HUES6 (cell line): ENCODE measurements around the gene IQSEC3.

Experiments used
- H3K27ac ChIP-seq: 2 replicates; pipeline ENCODE4 v1.7.0; 2013; ENCODE audit warnings: low read depth, mild to moderate bottlenecking, low read length, inconsistent platforms
- H3K27me3 ChIP-seq: 2 replicates; pipeline ENCODE4 v1.6.1; 2013; ENCODE audit warnings: low read length; ENCODE audit not compliant: control insufficient read depth, insufficient read depth
- H3K36me3 ChIP-seq: 2 replicates; pipeline ENCODE4 v1.6.1; 2013; ENCODE audit warnings: low read length; ENCODE audit not compliant: control insufficient read depth, insufficient read depth
- H3K4me1 ChIP-seq: 2 replicates; pipeline ENCODE4 v1.6.1; 2013; ENCODE audit warnings: low read length; ENCODE audit not compliant: control insufficient read depth, insufficient read depth
- H3K4me3 ChIP-seq: 2 replicates; pipeline ENCODE4 v1.5.1; 2013; ENCODE audit warnings: low read depth, low read length
- H3K9ac ChIP-seq: one replicate; pipeline ENCODE4 v1.6.1; 2013; ENCODE audit warnings: mild to moderate bottlenecking, low read length
- H3K9me3 ChIP-seq: 2 replicates; pipeline ENCODE4 v1.6.1; 2013; ENCODE audit warnings: low read depth, low read length; ENCODE audit not compliant: control insufficient read depth, insufficient read depth

Gene IQSEC3

GRCh38 chr12:144650-145284, 78.2 kb downstream of the IQSEC3 start:
- Histone ChIP-seq H3K27me3 (peaks cover 11% of the 10 kb centered on the region), H3K4me1 (peaks cover 45% of the 10 kb centered on the region), H3K9me3 (no peaks in the 10 kb centered on the region), H3K9ac (no peak overlapping the region), H3K27ac (no peak overlapping the region), H3K4me3 (no peak overlapping the region), H3K36me3 (no peaks in the 10 kb centered on the region)

GRCh38 chr12:145369-145960, 78.9 kb downstream of the IQSEC3 start:
- H3K27ac ChIP-seq, result no peak overlapping the region
- no peaks in the 10 kb centered on the region for H3K9me3 ChIP-seq
- H3K4me3 ChIP-seq, result no peak overlapping the region
- peaks cover 5% of the 10 kb centered on the region; the same call in 1 of the 2 replicates for H3K27me3 ChIP-seq
- no peak overlapping the region for H3K9ac ChIP-seq
- H3K4me1 ChIP-seq, result peaks cover 38% of the 10 kb centered on the region
- no peaks in the 10 kb centered on the region for H3K36me3 ChIP-seq

GRCh38 chr12:147242-147641, 80.7 kb downstream of the IQSEC3 start:
- no peaks in the 10 kb centered on the region for H3K27me3 ChIP-seq
- no peaks in the 10 kb centered on the region for H3K9me3 ChIP-seq
- H3K36me3 ChIP-seq, result no peaks in the 10 kb centered on the region
- no peak overlapping the region for H3K9ac ChIP-seq
- H3K4me3 ChIP-seq, result no peak overlapping the region
- no peak overlapping the region for H3K27ac ChIP-seq
- peaks cover 26% of the 10 kb centered on the region for H3K4me1 ChIP-seq

- H3K9ac ChIP-seq, result no peak overlapping the region
- H3K27me3 ChIP-seq, result no peaks in the 10 kb centered on the region
- no peak overlapping the region for H3K27ac ChIP-seq
- no peaks in the 10 kb centered on the region for H3K36me3 ChIP-seq
- H3K9me3 ChIP-seq, result no peaks in the 10 kb centered on the region
- no peak overlapping the region for H3K4me3 ChIP-seq
- peaks cover 21% of the 10 kb centered on the region for H3K4me1 ChIP-seq
These were observed 82.3 kb downstream of the IQSEC3 start for GRCh38 chr12:148676-149416.

- H3K36me3 ChIP-seq, result no peaks in the 10 kb centered on the region
- no peak overlapping the region for H3K27ac ChIP-seq
- H3K9me3 ChIP-seq, result no peaks in the 10 kb centered on the region
- peaks cover 4% of the 10 kb centered on the region; the same call in 1 of the 2 replicates for H3K4me1 ChIP-seq
- no peak overlapping the region for H3K4me3 ChIP-seq
- H3K9ac ChIP-seq, result no peak overlapping the region
- no peaks in the 10 kb centered on the region for H3K27me3 ChIP-seq
These were observed 85.0 kb downstream of the IQSEC3 start for GRCh38 chr12:151579-151978.

GRCh38 chr12:152440-152839, 85.9 kb downstream of the IQSEC3 start:
- Histone ChIP-seq H3K36me3 (no peaks in the 10 kb centered on the region), H3K27me3 (no peaks in the 10 kb centered on the region), H3K4me1 (0 out of 2 replicates have a peak, but pooled peaks cover 4% of the 10 kb centered on the region), H3K9ac (no peak overlapping the region), H3K4me3 (no peak overlapping the region), H3K9me3 (no peaks in the 10 kb centered on the region), H3K27ac (no peak overlapping the region)

- H3K9me3 ChIP-seq, result no peaks in the 10 kb centered on the region
- H3K27me3 ChIP-seq, result no peaks in the 10 kb centered on the region
- H3K36me3 ChIP-seq, result no peaks in the 10 kb centered on the region
- H3K27ac ChIP-seq, result no peak overlapping the region
- H3K4me1 ChIP-seq, result 0 out of 2 replicates have a peak, but pooled peaks cover 4% of the 10 kb centered on the region
- H3K9ac ChIP-seq, result no peak overlapping the region
- peak overlapping the region; percentile 15; the same call in 1 of the 2 replicates for H3K4me3 ChIP-seq
These were observed 86.6 kb downstream of the IQSEC3 start for GRCh38 chr12:153080-153746.

GRCh38 chr12:154058-154457, 87.5 kb downstream of the IQSEC3 start:
- Histone ChIP-seq H3K36me3 (no peaks in the 10 kb centered on the region), H3K27me3 (no peaks in the 10 kb centered on the region)

GRCh38 chr12:155006-155405, 88.4 kb downstream of the IQSEC3 start:
- no peak overlapping the region for H3K9ac ChIP-seq
- no peaks in the 10 kb centered on the region; the same call in 1 of the 2 replicates for H3K27me3 ChIP-seq
- H3K4me1 ChIP-seq, result 0 out of 2 replicates have a peak, but pooled peaks cover 4% of the 10 kb centered on the region
- H3K27ac ChIP-seq, result no peak overlapping the region
- no peaks in the 10 kb centered on the region for H3K9me3 ChIP-seq
- no peak overlapping the region for H3K4me3 ChIP-seq
- H3K36me3 ChIP-seq, result no peaks in the 10 kb centered on the region

More at GRCh38 chr12:154058-154457, 87.5 kb downstream of the IQSEC3 start:
- Histone ChIP-seq H3K4me1 (0 out of 2 replicates have a peak, but pooled peaks cover 4% of the 10 kb centered on the region), H3K4me3 (no peak overlapping the region), H3K9me3 (no peaks in the 10 kb centered on the region), H3K9ac (no peak overlapping the region), H3K27ac (no peak overlapping the region)

- Histone ChIP-seq H3K27me3 (no peaks in the 10 kb centered on the region; the same call in 1 of the 2 replicates), H3K36me3 (no peaks in the 10 kb centered on the region), H3K4me3 (no peak overlapping the region), H3K9ac (no peak overlapping the region), H3K27ac (no peak overlapping the region), H3K9me3 (no peaks in the 10 kb centered on the region), H3K4me1 (0 out of 2 replicates have a peak, but pooled peaks cover 4% of the 10 kb centered on the region)
These were observed 89.1 kb downstream of the IQSEC3 start for GRCh38 chr12:155646-156045.
